ENCODE data around the gene ZNF322. TPM values are rescaled to one million over a fixed set of nuclear protein-coding genes. Genes with fewer than 3 reads are reported as not detected.

Gene ZNF322
- total RNA-seq, 1 donor from 2014 or later: 35.0 TPM

GRCh38 chr6:26607434-26608230 lies 51.9 kb downstream of the ZNF322 start:
- Mint-ChIP-seq H3K9me3 (ENCODE audit: unreplicated experiment) (no peaks in the 10 kb centered on the region), H3K27me3 (ENCODE audit: unreplicated experiment) (peaks cover 10% of the 10 kb centered on the region), H3K4me1 (ENCODE audit: unreplicated experiment) (no peaks in the 10 kb centered on the region), H3K36me3 (ENCODE audit: low read depth, unreplicated experiment) (no peaks in the 10 kb centered on the region), H3K27ac (ENCODE audit: unreplicated experiment) (no peak overlapping the region), H3K4me3 (ENCODE audit: unreplicated experiment) (no peak overlapping the region)
- no peak for TF ChIP-seq CTCF (IDR thresholded peaks at IDR 0.05; ENCODE audit: unreplicated experiment)
- peak; percentile 51 for DNase-seq (ENCODE audit: low spot score)

GRCh38 chr6:26604797-26605196 lies 54.7 kb downstream of the ZNF322 start:
- Mint-ChIP-seq H3K4me3 (ENCODE audit: unreplicated experiment) (no peak overlapping the region), H3K27ac (ENCODE audit: unreplicated experiment) (no peak overlapping the region), H3K27me3 (ENCODE audit: unreplicated experiment) (peaks cover 3% of the 10 kb centered on the region), H3K4me1 (ENCODE audit: unreplicated experiment) (no peaks in the 10 kb centered on the region), H3K36me3 (ENCODE audit: low read depth, unreplicated experiment) (peaks cover under 1% of the 10 kb centered on the region), H3K9me3 (ENCODE audit: unreplicated experiment) (no peaks in the 10 kb centered on the region)
- TF ChIP-seq CTCF (IDR thresholded peaks at IDR 0.05; ENCODE audit: unreplicated experiment): no peak
- no peak for DNase-seq (ENCODE audit: low spot score)

GRCh38 chr6:26604026-26604425 lies 55.5 kb downstream of the ZNF322 start:
- no peak overlapping the region for H3K4me3 Mint-ChIP-seq (ENCODE audit: unreplicated experiment)
- no peaks in the 10 kb centered on the region for H3K9me3 Mint-ChIP-seq (ENCODE audit: unreplicated experiment)
- no peak for DNase-seq (ENCODE audit: low spot score)
- no peaks in the 10 kb centered on the region for H3K27me3 Mint-ChIP-seq (ENCODE audit: unreplicated experiment)
- H3K36me3 Mint-ChIP-seq (ENCODE audit: low read depth, unreplicated experiment): peaks cover 5% of the 10 kb centered on the region
- no peaks in the 10 kb centered on the region for H3K4me1 Mint-ChIP-seq (ENCODE audit: unreplicated experiment)
- TF ChIP-seq CTCF (IDR thresholded peaks at IDR 0.05; ENCODE audit: unreplicated experiment): no peak
- no peak overlapping the region for H3K27ac Mint-ChIP-seq (ENCODE audit: unreplicated experiment)

GRCh38 chr6:26602262-26602661 lies 57.3 kb downstream of the ZNF322 start:
- Mint-ChIP-seq H3K36me3 (ENCODE audit: low read depth, unreplicated experiment) (peaks cover 8% of the 10 kb centered on the region), H3K27ac (ENCODE audit: unreplicated experiment) (no peak overlapping the region), H3K9me3 (ENCODE audit: unreplicated experiment) (no peaks in the 10 kb centered on the region), H3K4me1 (ENCODE audit: unreplicated experiment) (no peaks in the 10 kb centered on the region), H3K27me3 (ENCODE audit: unreplicated experiment) (no peaks in the 10 kb centered on the region), H3K4me3 (ENCODE audit: unreplicated experiment) (no peak overlapping the region)
- DNase-seq (ENCODE audit: low spot score): no peak
- no peak for TF ChIP-seq CTCF (IDR thresholded peaks at IDR 0.05; ENCODE audit: unreplicated experiment)

GRCh38 chr6:26600759-26601158 lies 58.8 kb downstream of the ZNF322 start:
- Mint-ChIP-seq H3K4me3 (ENCODE audit: unreplicated experiment) (no peak overlapping the region), H3K4me1 (ENCODE audit: unreplicated experiment) (no peaks in the 10 kb centered on the region), H3K27ac (ENCODE audit: unreplicated experiment) (no peak overlapping the region), H3K36me3 (ENCODE audit: low read depth, unreplicated experiment) (peaks cover 8% of the 10 kb centered on the region), H3K9me3 (ENCODE audit: unreplicated experiment) (no peaks in the 10 kb centered on the region), H3K27me3 (ENCODE audit: unreplicated experiment) (no peaks in the 10 kb centered on the region)
- no peak for TF ChIP-seq CTCF (IDR thresholded peaks at IDR 0.05; ENCODE audit: unreplicated experiment)
- DNase-seq (ENCODE audit: low spot score): no peak
